GM10248 (cell line): ENCODE results near the gene KPNA5.
"Not testable (repeated sequence)": the region's sequence is repeated elsewhere in the genome, so short reads cannot be mapped to it uniquely, and the experiment has no call there.

Experiments used
- CTCF ChIA-PET: fragments of 300-600 bp; sonication (Branson Sonifier 250); formaldehyde crosslinking; extraction: SDS; loops from one replicate; lab custom pipeline; 2021; ENCODE audit warnings: antibody characterized with exemption; lab: Yijun Ruan, JAX
- POLR2A ChIA-PET: fragments of 350-650 bp; sonication (Branson Sonifier 250); formaldehyde crosslinking; extraction: SDS; loops from one replicate; lab custom pipeline; 2020; ENCODE audit warnings: antibody characterized with exemption; lab: Yijun Ruan, JAX
- DNase-seq: peaks from one replicate; pipeline ENCODE4 v3.0.0; 2012; ENCODE audit errors: extremely low spot score
- TF ChIP-seq, protein P1 (sequence below): IDR thresholded peaks from 2 replicates; pipeline ENCODE4 v1.5.1; 2012; ENCODE audit warnings: mild to moderate bottlenecking, low read depth; ENCODE audit errors: extremely low read depth, missing control alignments, control extremely low read depth

Gene KPNA5

DNA sequence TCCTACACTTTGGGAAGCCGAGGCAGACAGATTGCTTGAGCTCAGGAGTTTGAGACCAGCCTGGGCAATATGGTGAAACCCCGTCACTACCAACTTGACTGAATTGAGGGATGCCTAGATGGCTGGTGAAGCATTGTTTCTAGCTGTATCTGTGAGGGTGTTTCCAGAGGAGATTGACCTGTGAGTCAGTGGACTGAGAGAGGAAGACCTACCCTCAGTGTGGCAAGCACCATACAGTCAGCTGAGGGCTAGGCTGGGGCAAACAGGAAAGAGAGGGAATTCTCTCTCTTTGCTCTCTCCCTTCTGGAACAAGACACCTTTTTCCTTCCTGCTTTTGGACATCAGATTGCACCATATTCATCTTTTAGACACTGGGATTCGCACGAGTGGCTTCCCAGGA lies 8.7 kb upstream of the KPNA5 start:
- DNase-seq, result no peak
- ChIA-PET POLR2A (no interaction called here), CTCF (interaction anchor here (1.6 to 2.2 kb wide), 4 partner anchors 8 to 11 kb away, joined by 3 to 9 read pairs (median 7); partner anchors contain the start of gene KPNA5)
- TF ChIP-seq, protein P1, sequence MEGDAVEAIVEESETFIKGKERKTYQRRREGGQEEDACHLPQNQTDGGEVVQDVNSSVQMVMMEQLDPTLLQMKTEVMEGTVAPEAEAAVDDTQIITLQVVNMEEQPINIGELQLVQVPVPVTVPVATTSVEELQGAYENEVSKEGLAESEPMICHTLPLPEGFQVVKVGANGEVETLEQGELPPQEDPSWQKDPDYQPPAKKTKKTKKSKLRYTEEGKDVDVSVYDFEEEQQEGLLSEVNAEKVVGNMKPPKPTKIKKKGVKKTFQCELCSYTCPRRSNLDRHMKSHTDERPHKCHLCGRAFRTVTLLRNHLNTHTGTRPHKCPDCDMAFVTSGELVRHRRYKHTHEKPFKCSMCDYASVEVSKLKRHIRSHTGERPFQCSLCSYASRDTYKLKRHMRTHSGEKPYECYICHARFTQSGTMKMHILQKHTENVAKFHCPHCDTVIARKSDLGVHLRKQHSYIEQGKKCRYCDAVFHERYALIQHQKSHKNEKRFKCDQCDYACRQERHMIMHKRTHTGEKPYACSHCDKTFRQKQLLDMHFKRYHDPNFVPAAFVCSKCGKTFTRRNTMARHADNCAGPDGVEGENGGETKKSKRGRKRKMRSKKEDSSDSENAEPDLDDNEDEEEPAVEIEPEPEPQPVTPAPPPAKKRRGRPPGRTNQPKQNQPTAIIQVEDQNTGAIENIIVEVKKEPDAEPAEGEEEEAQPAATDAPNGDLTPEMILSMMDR, result no peak

DNA sequence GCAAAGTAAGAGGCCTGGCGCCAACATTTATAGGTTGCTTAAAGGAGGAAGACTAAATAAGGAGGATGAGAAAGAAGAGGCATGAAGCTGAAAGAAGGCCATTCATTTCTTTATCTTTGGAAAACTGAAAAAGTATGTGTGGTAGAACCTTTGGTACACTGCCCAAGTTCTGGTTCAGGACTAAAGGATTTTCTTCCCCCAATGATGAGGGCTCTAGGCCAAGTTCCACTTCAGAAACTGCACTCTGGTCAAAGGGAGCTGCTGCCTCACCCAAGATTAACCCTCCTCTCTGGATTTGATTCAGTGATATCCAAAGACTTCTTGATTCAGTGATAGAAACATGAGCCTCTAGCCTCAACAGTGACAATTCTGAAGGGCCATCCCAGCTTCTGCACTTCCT lies 5.0 kb upstream of the KPNA5 start:
- TF ChIP-seq, protein P1, result no peak
- CTCF ChIA-PET, result no interaction called here
- DNase-seq, result no peak
- POLR2A ChIA-PET, result no interaction called here

DNA sequence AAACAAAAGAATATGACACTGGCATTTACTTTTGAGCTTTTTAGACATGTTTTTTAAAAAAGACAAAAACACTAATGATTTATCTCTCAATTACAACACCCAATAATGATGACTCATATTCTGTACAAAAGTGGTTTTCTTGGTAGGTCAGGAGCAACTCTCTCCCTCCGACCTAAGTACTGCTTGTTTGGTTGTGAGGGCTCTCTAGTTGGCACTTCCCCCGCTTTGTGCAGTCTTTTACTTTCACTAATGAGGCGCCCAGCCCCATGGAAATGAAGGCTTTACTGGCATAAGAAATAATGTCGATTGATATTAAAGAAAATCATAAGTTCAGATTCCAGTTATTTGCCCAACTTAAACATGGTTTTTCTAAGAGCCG lies 1.3 kb downstream of the KPNA5 start:
- ChIA-PET POLR2A (no interaction called here), CTCF (interaction anchor here (1.1 to 1.3 kb wide), 4 partner anchors 9 to 464 kb away, joined by 3 to 5 read pairs (median 3); no protein-coding TSS in a partner anchor)
- peak; percentile 29 for DNase-seq
- TF ChIP-seq, protein P1, result no peak

DNA sequence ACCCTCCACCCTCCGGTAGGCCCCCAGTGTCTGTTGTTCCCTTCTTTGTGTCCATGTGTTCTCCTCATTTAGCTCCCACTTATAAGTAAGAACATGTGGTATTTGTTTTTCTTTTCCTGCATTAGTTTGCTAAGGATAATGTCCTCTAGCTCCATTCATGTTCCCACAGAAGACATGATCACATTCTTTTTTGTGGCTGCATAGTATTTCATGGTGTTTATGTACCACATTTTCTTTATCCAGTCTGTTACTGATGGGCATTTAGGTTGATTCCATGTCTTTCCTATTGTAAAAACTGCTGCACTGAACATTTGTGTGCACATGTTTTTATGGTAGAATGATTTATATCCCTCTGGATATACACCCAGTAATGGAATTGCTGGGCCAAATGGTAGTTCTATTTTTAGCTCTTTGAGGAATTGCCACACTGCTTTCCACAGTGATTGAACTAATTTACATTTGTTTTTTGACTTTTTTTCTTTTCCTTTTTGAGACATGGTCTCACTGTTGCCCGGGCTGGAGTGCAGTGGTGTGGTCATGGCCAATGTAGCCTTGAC lies 4.5 kb downstream of the KPNA5 start:
- DNase-seq, result no peak
- CTCF ChIA-PET, result no interaction called here
- POLR2A ChIA-PET, result no interaction called here
- TF ChIP-seq, protein P1, result no peak

DNA sequence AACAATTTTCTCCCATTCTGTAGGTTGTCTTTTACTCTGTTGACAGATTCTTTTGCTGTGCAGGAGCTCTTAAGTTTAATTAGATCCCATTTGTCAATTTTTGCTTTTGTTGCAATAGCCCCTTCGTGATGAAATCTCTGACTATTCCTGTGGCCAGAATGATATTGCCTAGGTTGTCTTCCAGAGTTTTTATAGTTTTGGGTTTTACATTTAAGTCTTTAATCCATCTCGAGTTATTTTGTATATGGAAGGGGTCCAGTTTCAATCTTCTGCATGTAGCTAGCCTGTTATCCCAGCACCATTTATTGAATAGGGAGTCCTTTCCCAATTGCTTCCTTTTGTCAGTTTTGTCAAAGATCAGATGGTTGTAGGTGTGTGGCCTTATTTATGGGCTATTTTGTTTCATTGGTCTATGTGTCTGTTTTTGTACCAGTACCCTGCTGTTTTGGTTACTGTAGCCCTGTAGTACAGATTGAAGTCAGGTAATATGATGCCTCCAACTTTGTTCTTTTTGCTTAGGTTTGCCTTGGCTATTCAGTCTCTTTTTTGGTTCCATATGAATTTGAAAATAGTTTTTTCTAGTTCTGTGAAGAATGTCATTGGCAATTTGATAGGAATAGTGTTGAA lies 5.6 kb downstream of the KPNA5 start:
- DNase-seq, POLR2A ChIA-PET, CTCF ChIA-PET: not testable (repeated sequence)

DNA sequence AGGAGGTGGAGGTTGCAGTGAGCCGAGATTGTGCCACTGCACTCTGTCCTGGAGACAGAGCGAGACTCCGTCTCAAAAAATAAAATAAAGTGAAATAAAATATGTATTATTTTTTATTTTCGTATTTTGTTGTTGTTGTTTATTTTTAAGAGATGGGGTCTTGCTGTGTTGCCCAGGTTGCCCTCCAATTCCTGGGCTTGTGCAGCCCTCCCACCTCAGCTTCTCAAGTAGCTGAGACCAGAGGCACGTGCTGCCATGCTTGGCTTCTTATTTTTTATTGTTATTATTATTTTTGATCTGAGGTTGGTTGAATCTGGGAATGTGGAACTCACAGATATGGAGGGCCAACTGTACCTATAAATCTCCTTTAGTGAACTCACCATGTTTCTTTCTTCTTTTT lies 10.1 kb downstream of the KPNA5 start:
- TF ChIP-seq, protein P1, result no peak
- ChIA-PET POLR2A (no interaction called here), CTCF (no interaction called here)
- no peak for DNase-seq

DNA sequence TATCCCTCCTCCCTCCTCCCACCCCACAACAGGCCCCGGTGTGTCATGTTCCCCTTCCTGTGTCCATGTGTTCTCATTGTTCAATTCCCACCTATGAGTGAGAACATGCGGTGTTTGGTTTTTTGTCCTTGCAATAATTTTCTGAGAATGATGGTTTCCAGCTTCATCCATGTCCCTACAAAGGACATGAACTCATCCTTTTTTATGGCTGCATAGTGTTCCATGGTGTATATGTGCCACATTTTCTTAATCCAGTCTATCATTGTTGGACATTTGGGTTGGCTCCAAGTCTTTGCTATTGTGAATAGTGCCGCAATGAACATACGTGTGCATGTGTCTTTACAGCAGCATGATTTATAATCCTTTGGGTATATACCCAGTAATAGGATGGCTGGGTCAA lies 11.9 kb downstream of the KPNA5 start:
- CTCF ChIA-PET, DNase-seq, POLR2A ChIA-PET: not testable (repeated sequence)

DNA sequence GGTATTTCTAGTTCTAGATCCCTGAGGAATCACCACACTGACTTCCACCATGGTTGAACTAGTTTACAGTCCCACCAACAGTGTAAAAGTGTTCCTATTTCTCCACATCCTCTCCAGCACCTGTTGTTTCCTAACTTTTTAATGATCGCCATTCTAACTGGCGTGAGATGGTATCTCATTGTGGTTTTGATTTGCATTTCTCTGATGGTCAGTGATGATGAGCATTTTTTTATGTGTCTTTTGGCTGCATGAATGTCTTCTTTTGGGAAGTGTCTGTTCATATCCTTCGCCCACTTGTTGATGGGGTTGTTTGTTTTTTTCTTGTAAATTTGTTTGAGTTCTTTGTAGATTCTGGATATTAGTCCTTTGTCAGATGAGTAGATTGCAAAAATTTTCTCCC lies 12.3 kb downstream of the KPNA5 start:
- DNase-seq, CTCF ChIA-PET, POLR2A ChIA-PET: not testable (repeated sequence)
